Breast epithelium (tissue), 4 donors: ENCODE data around the gene GRIK3. TPM values are rescaled to one million over a fixed set of nuclear protein-coding genes. Genes with fewer than 3 reads are reported as not detected.
"Not testable (repeated sequence)": the region's sequence is repeated elsewhere in the genome, so short reads cannot be mapped to it uniquely, and the experiment has no call there.

Experiments
- DNase-seq, 2 donors: peaks; one replicate each; pipeline ENCODE4 v3.0.0-alpha.2; 2019; ENCODE audit warnings: low spot score in 2 of 2
- H3K27ac ChIP-seq, 2 donors: fragments of 200-600 bp; sonication (generic) in 1 of 2; one replicate each; pipeline ENCODE4 v1.5.1; 2016 to 2019; ENCODE audit warnings: mild to moderate bottlenecking in 1 of 2
- H3K27me3 ChIP-seq, 2 donors: fragments of 200-600 bp; sonication (generic) in 1 of 2; one replicate each; pipeline versions ENCODE4 v1.5.1 to v1.6.0; 2017 to 2019; ENCODE audit warnings: control low read depth in 1 of 2, mild to moderate bottlenecking in 1 of 2
- H3K36me3 ChIP-seq: fragments of 200-600 bp; one replicate; pipeline ENCODE4 v1.5.1; 2019
- H3K4me1 ChIP-seq, 2 donors: fragments of 200-600 bp; sonication (generic); one replicate each; pipeline ENCODE4 v1.5.1; 2016 to 2019; ENCODE audit warnings: control low read depth in 1 of 2
- H3K4me3 ChIP-seq, 3 donors: fragments of 200-600 bp; sonication (generic); 1 replicate in 2 of 3; 2 replicates in 1 of 3; pipeline ENCODE4 v1.5.1; 2016 to 2019; ENCODE audit warnings: mild to moderate bottlenecking in 3 of 3, moderate library complexity in 2 of 3
- H3K9me3 ChIP-seq, 2 donors: fragments of 200-600 bp; sonication (generic) in 1 of 2; one replicate each; pipeline ENCODE4 v1.5.1; 2016 to 2019; ENCODE audit warnings: control low read depth in 1 of 2
- CTCF ChIP-seq, 3 donors: fragments of 450-650 bp; IDR thresholded peaks; one replicate each; pipeline ENCODE4 v1.5.1; 2016 to 2017; ENCODE audit warnings: antibody characterized with exemption in 3 of 3, mild to moderate bottlenecking in 3 of 3, moderate library complexity in 3 of 3
- POLR2A ChIP-seq: fragments of 450-650 bp; IDR thresholded peaks from one replicate; pipeline ENCODE4 v1.6.1; 2016; ENCODE audit warnings: antibody characterized with exemption, mild to moderate bottlenecking, moderate library complexity
- POLR2AphosphoS5 ChIP-seq, 3 donors: sonication (generic); formaldehyde crosslinking; IDR thresholded peaks; one replicate each; pipeline ENCODE4 v1.6.1; 2017; ENCODE audit warnings: antibody characterized with exemption in 3 of 3
- intact Hi-C: fragments of 100-400 bp; cut with DNase I; formaldehyde crosslinking; loops from one replicate; pipeline ENCODE4 v1.15.1; 2023; ENCODE audit warnings: low total_unique reads
- total RNA-seq, 3 donors: library from RNA; depleted of rRNA; stranded (reverse); fragments of >200 nt; gene quantifications; one replicate each; pipeline ENCODE4 v1.1.0, GENCODE V29; 2016

The GRIK3 gene
- total RNA-seq, 3 donors from 2014 or later: under 0.01 to 10.0 (median 4.6) TPM

DNA sequence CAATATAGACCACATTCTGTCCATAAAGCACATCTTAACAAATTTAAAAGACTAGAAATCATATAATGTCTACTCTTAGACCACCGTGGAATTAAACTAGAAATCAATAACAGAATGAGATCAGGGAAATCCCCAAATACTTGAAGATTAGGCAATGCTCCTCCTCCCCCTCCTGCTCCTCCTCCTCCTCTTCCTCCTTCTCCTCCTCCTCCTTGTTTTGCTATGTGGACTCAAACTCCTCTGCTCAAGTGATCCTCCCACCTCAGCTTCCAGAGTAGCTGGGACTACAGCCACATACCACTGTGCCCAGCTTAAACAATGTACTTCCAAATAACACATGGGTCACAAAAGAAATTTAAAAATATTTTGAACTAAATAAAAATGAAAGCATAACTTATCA, 134.2 kb downstream of the GRIK3 start:
- peaks cover 3 to 21% of the 10 kb centered on the region in 2 donors for H3K9me3 ChIP-seq
- H3K36me3 ChIP-seq: no peaks in the 10 kb centered on the region
- H3K4me1 ChIP-seq: no peaks in the 10 kb centered on the region
- no peak overlapping the region for H3K4me3 ChIP-seq
- no peak overlapping the region for H3K27ac ChIP-seq
- TF ChIP-seq CTCF (IDR thresholded peaks at IDR 0.05): no peak
- H3K27me3 ChIP-seq: no peaks in the 10 kb centered on the region
- intact Hi-C loops: no loop called here
- DNase-seq: no peak

GRCh38 chr1:36897813-36898212, 136.5 kb downstream of the GRIK3 start:
- H3K4me3 ChIP-seq, H3K36me3 ChIP-seq, intact Hi-C loops, H3K4me1 ChIP-seq, H3K27ac ChIP-seq, DNase-seq, H3K27me3 ChIP-seq: not testable (repeated sequence)
- peaks cover 3 to 21% of the 10 kb centered on the region in 2 donors for H3K9me3 ChIP-seq

DNA sequence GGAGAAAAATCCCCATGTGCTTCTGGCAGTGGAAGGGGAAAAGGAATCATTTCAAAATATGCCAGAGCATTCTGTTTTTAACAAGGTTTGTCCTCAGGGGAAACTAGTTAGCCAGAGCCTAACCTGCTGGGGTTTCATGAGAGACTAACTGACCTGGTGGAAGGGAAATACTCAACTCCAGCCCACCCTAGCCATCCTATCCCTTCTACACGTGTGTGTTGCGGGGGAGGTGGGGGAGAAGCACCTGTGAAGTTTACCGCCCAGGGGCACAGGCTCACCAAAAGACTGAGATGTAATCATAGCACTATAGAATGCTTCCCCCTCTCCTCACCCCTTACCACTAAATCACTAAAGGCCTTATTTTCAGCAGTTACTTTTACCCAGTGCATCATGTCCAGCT, 139.5 kb downstream of the GRIK3 start:
- DNase-seq: no peak
- peaks cover 3 to 17% of the 10 kb centered on the region in 2 donors for H3K9me3 ChIP-seq
- H3K4me1 ChIP-seq: no peaks in the 10 kb centered on the region
- intact Hi-C loops: no loop called here
- H3K4me3 ChIP-seq: no peak overlapping the region
- no peaks in the 10 kb centered on the region for H3K36me3 ChIP-seq
- no peak for TF ChIP-seq POLR2A
- TF ChIP-seq POLR2AphosphoS5 (IDR thresholded peaks at IDR 0.05): no peak
- no peak for TF ChIP-seq CTCF (IDR thresholded peaks at IDR 0.05)
- no peaks in the 10 kb centered on the region for H3K27me3 ChIP-seq
- no peak overlapping the region for H3K27ac ChIP-seq

- Histone ChIP-seq H3K4me3 (no peak overlapping the region), H3K4me1 (no peaks in the 10 kb centered on the region), H3K27me3 (no peaks in the 10 kb centered on the region), H3K27ac (no peak overlapping the region), H3K36me3 (no peaks in the 10 kb centered on the region), H3K9me3 (no peaks in the 10 kb centered on the region)
- intact Hi-C loops: no loop called here
- TF ChIP-seq POLR2AphosphoS5 (IDR thresholded peaks at IDR 0.05) (no peak), POLR2A (no peak), CTCF (IDR thresholded peaks at IDR 0.05) (no peak)
- DNase-seq: no peak
Measured at GRCh38 chr1:36890776-36891175, 143.5 kb downstream of the GRIK3 start.

DNA sequence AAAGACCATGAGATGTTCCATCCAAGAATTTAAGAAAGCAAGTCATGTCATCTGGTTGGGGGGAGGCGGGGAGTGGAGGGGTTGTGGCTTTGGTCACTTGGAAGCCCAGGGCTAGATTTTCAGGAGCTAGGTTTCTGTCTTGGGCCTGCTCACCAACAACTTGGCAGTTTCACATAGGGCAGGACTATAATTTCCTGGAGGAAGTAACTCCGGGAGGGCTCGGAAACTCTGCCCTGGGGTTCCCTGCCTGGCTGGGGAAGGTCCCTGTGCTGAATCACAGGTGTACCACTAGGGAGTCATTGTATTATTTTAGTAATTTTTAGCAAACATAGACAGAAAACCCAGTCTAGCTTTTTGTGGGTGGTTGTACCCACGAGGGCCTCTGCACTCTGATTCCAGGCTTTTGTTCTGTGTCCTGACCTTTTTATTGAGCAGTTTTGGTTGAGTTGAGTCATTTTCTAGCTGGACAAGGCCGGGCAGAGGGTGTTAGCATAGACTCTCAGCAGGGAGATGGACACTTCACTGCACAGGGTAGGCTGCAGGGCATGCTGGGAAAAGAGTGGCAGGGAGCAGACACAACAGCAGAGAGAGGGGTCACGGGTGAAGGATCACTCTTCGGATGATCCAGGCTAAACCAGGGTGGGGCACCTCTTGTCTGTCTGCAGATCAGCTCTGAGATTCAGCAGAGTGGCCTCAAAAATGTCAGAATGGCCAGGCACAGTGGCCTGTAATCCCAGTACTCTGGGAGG, 144.7 kb downstream of the GRIK3 start:
- TF ChIP-seq POLR2AphosphoS5 (IDR thresholded peaks at IDR 0.05) (no peak), POLR2A (no peak), CTCF (IDR thresholded peaks at IDR 0.05) (no peak)
- H3K36me3 ChIP-seq: no peaks in the 10 kb centered on the region
- no peak overlapping the region for H3K27ac ChIP-seq
- no peaks in the 10 kb centered on the region for H3K9me3 ChIP-seq
- no peak for DNase-seq
- no peaks in the 10 kb centered on the region for H3K4me1 ChIP-seq
- intact Hi-C loops: no loop called here
- no peak overlapping the region for H3K4me3 ChIP-seq
- no peaks in the 10 kb centered on the region for H3K27me3 ChIP-seq
